Esophagus muscularis mucosa (tissue), 4 donors: Measurements from ENCODE around the gene PYGO1.

Experiments
- EP300 ChIP-seq: sonication (generic); formaldehyde crosslinking; IDR thresholded peaks from one replicate; pipeline ENCODE4 v1.6.1; 2017; ENCODE audit warnings: antibody characterized with exemption
- POLR2A ChIP-seq: fragments of 450-650 bp; IDR thresholded peaks from one replicate; pipeline ENCODE4 v1.6.1; 2017; ENCODE audit warnings: antibody characterized with exemption, moderate library complexity, mild to moderate bottlenecking, low read depth
- POLR2AphosphoS5 ChIP-seq, 2 donors: sonication (generic); formaldehyde crosslinking; IDR thresholded peaks; one replicate each; pipeline ENCODE4 v1.6.1; 2017; ENCODE audit warnings: antibody characterized with exemption in 2 of 2
- TF ChIP-seq, protein P1 (sequence below), 3 experiments: fragments of 200-600 bp in 2 of 3; fragments of 450-650 bp in 1 of 3; sonication (generic) in 2 of 3; IDR thresholded peaks; one replicate each; pipeline ENCODE4 v1.5.1; 2017 to 2019; ENCODE audit warnings: antibody characterized with exemption in 3 of 3, mild to moderate bottlenecking in 2 of 3, moderate library complexity in 1 of 3

DNA sequence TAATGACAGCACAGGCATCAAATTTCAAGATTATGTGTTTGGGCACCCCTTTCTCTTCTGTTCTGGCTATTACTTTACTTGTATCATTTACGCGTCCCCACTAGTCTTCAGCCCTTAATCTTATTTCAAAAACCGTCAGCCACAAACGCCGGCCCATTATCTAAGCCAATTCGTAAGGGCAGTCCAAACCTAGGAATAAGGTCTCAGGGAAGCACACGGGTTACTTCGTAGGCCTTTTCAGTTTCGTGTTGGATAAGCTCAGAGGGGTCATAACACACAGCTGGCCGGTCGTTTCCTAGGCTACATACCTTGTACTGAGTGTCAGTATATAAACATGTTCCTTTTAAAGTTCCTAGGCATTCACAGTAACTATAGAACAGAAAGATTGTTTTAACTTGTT is 75.0 kb downstream of the PYGO1 start:
- TF ChIP-seq, protein P1, sequence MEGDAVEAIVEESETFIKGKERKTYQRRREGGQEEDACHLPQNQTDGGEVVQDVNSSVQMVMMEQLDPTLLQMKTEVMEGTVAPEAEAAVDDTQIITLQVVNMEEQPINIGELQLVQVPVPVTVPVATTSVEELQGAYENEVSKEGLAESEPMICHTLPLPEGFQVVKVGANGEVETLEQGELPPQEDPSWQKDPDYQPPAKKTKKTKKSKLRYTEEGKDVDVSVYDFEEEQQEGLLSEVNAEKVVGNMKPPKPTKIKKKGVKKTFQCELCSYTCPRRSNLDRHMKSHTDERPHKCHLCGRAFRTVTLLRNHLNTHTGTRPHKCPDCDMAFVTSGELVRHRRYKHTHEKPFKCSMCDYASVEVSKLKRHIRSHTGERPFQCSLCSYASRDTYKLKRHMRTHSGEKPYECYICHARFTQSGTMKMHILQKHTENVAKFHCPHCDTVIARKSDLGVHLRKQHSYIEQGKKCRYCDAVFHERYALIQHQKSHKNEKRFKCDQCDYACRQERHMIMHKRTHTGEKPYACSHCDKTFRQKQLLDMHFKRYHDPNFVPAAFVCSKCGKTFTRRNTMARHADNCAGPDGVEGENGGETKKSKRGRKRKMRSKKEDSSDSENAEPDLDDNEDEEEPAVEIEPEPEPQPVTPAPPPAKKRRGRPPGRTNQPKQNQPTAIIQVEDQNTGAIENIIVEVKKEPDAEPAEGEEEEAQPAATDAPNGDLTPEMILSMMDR (IDR thresholded peaks at IDR 0.05): no peak
- TF ChIP-seq EP300 (no peak), POLR2A (no peak), POLR2AphosphoS5 (IDR thresholded peaks at IDR 0.05) (no peak)
